Calu3 (cell line): ENCODE data around the gene ACTA2. TPM values are rescaled to one million over a fixed set of nuclear protein-coding genes. Genes with fewer than 3 reads are reported as not detected.

Experiments
- BruUV-seq: library from RNA; stranded (reverse); fragments of 400-500 nt; replicated peaks from 2 replicates; lab custom pipeline; 2021; lab: Mats Ljungman, UMichigan
- CTCF ChIA-PET: fragments of 300-600 bp; sonication (Branson Sonifier 250); formaldehyde crosslinking; loops from one replicate; lab custom pipeline; 2022; ENCODE audit warnings: antibody characterized with exemption; lab: Charles Lee
- DNase-seq: peaks from one replicate; pipeline ENCODE4 v3.0.0; 2022
- H3K27ac Mint-ChIP-seq: one replicate; pipeline ENCODE4 v1.8.0; 2022; ENCODE audit warnings: mixed read lengths; ENCODE audit not compliant: unreplicated experiment
- H3K27me3 Mint-ChIP-seq: one replicate; pipeline ENCODE4 v1.8.0; 2022; ENCODE audit warnings: mixed read lengths; ENCODE audit not compliant: unreplicated experiment
- H3K36me3 Mint-ChIP-seq: one replicate; pipeline ENCODE4 v1.8.0; 2022; ENCODE audit warnings: mild to moderate bottlenecking, moderate library complexity, mixed read lengths; ENCODE audit not compliant: insufficient read depth, unreplicated experiment
- H3K4me1 Mint-ChIP-seq: one replicate; pipeline ENCODE4 v1.8.0; 2022; ENCODE audit warnings: mild to moderate bottlenecking, low read depth, mixed read lengths; ENCODE audit not compliant: unreplicated experiment
- H3K4me3 Mint-ChIP-seq: one replicate; pipeline ENCODE4 v1.8.0; 2022; ENCODE audit warnings: mild to moderate bottlenecking, low read depth, moderate library complexity, mixed read lengths; ENCODE audit not compliant: unreplicated experiment
- H3K9me3 Mint-ChIP-seq: one replicate; pipeline ENCODE4 v1.8.0; 2022; ENCODE audit warnings: low read depth, mixed read lengths; ENCODE audit not compliant: unreplicated experiment
- intact Hi-C: fragments of 100-400 bp; cut with micrococcal nuclease; formaldehyde crosslinking; loops from one replicate; pipeline ENCODE4 v1.10.0; 2022; ENCODE audit not compliant: unreplicated experiment
- total RNA-seq: library from RNA; stranded (reverse); gene quantifications from 2 replicates; pipeline ENCODE4 v1.2.3, GENCODE V29; 2022
- TF ChIP-seq, protein P1 (sequence below): fragments of 200-600 bp; IDR thresholded peaks from one replicate; pipeline ENCODE4 v1.8.0; 2022; ENCODE audit warnings: antibody characterized with exemption; ENCODE audit not compliant: unreplicated experiment

Gene ACTA2
- total RNA-seq, 1 experiment from 2014 or later: 1.0 TPM

DNA sequence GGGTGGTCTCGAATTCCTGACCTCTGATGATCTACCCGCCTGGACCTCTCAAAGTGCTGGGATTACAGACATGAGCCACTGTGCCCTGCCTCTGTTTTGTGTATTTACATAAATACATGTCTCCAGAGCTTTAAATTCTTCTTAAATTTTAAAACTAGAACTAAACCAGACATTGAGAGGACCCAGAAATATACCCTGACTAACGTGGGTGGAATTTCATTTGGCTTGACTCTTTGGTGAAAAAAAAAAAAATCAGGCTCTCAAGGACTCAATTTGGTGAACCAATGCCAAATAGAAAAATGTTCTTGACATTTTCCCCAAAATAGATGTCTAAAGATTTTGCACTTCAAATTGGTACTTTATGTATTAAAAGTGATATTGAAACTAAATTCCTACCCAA lies 21.4 kb upstream of the ACTA2 start:
- Mint-ChIP-seq H3K9me3 (no peaks in the 10 kb centered on the region), H3K36me3 (peaks cover 5% of the 10 kb centered on the region), H3K4me3 (no peak overlapping the region), H3K27ac (no peak overlapping the region), H3K27me3 (no peaks in the 10 kb centered on the region), H3K4me1 (peaks cover 22% of the 10 kb centered on the region)
- TF ChIP-seq, protein P1, sequence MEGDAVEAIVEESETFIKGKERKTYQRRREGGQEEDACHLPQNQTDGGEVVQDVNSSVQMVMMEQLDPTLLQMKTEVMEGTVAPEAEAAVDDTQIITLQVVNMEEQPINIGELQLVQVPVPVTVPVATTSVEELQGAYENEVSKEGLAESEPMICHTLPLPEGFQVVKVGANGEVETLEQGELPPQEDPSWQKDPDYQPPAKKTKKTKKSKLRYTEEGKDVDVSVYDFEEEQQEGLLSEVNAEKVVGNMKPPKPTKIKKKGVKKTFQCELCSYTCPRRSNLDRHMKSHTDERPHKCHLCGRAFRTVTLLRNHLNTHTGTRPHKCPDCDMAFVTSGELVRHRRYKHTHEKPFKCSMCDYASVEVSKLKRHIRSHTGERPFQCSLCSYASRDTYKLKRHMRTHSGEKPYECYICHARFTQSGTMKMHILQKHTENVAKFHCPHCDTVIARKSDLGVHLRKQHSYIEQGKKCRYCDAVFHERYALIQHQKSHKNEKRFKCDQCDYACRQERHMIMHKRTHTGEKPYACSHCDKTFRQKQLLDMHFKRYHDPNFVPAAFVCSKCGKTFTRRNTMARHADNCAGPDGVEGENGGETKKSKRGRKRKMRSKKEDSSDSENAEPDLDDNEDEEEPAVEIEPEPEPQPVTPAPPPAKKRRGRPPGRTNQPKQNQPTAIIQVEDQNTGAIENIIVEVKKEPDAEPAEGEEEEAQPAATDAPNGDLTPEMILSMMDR: no peak
- intact Hi-C loops: no loop called here
- no TSS peak for BruUV-seq
- CTCF ChIA-PET: interaction anchor here (0.7 kb wide), 1 partner anchor 189 kb away, joined by 3 read pairs; no protein-coding TSS in a partner anchor
- no peak for DNase-seq

DNA sequence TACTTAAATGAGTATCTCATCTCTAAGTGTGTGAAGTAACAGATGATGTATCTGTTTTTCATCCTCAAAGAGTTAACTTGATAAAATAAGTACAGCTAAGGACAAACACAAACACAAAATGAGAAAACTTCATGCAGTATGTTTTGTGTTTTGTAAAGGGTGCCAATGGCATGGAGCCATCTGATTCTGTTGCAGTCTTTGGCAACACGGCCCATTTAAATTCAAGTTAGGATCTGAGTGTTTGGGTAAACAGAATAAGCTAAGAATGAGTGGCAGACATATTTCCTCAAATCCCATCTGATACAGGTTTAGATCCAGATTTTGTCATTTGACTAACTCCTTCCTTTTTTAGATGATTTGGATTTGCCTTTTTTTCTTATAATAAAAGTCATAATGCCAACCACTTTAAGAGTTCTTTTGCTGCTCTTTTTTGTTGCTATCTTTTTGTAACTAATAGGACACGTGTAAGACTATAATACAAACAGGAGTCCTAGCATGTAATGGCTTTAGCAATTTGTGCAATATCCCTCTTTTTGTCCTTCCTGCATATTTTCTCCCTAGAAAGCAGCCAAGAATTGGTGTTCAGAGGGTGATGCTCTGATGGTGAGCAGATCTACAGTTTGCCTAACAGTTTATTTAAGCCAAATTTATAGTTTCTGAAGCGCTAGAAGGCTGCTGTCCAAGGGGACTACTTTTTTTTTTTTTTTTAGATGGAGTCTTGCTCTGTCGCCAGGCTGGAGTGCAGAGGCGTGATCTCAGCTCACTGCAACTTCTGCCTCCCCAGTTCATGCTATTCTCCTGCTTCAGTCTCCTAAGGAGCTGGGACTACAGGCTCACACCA lies 18.9 kb upstream of the ACTA2 start:
- no peak for DNase-seq
- intact Hi-C loops: no loop called here
- CTCF ChIA-PET: no interaction called here
- Mint-ChIP-seq H3K4me1 (peaks cover 22% of the 10 kb centered on the region), H3K27me3 (no peaks in the 10 kb centered on the region), H3K4me3 (no peak overlapping the region), H3K36me3 (peaks cover 5% of the 10 kb centered on the region), H3K27ac (no peak overlapping the region), H3K9me3 (no peaks in the 10 kb centered on the region)
- TF ChIP-seq, protein P1: no peak
- BruUV-seq: no TSS peak

DNA sequence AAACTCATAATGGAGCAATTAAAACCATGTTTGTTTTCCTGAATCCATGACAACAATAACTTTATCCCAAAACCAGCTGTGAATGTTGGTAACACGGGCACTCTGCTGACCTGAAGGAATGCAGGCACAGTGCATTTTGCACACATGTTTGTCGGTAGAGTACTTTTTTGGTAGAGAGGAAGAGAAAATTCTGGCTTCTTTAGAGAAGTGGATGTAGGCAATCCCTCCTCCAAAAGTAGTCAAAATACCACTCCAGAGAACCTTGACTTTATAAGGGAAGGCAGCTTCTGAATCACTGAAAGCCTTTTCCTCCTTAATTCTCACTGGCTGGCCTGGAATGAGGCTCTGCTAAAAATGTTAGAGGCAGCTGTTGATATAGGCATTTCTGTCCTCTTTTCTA lies 15.8 kb upstream of the ACTA2 start:
- Mint-ChIP-seq H3K4me1 (peaks cover 14% of the 10 kb centered on the region), H3K36me3 (no peaks in the 10 kb centered on the region), H3K27me3 (no peaks in the 10 kb centered on the region), H3K4me3 (no peak overlapping the region), H3K27ac (no peak overlapping the region), H3K9me3 (no peaks in the 10 kb centered on the region)
- BruUV-seq: no TSS peak
- TF ChIP-seq, protein P1: no peak
- DNase-seq: no peak
- CTCF ChIA-PET: no interaction called here
- intact Hi-C loops: no loop called here

DNA sequence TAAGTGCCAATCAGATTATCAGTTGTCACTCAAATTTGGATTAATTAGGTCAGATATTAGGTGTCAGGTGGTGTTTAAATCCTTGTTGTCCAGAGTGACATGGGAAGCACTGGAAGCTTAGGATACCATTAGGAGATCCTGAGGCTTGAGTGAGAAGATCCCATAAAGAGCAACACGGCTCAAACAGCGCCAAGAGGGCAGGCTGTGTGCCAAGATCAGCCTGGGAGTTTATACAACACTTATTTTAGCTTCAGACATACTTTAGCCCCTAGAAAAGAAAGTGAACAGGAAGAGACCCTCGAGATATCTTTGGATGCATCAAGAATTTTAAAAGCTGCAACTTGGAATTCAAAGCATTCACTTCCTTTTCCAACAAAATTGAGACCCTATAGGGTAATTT lies 14.2 kb upstream of the ACTA2 start:
- no peak overlapping the region for H3K4me3 Mint-ChIP-seq
- H3K4me1 Mint-ChIP-seq: peaks cover under 1% of the 10 kb centered on the region
- H3K9me3 Mint-ChIP-seq: no peaks in the 10 kb centered on the region
- H3K27me3 Mint-ChIP-seq: no peaks in the 10 kb centered on the region
- no peaks in the 10 kb centered on the region for H3K36me3 Mint-ChIP-seq
- DNase-seq: no peak
- TF ChIP-seq, protein P1: no peak
- H3K27ac Mint-ChIP-seq: no peak overlapping the region
- no TSS peak for BruUV-seq
- intact Hi-C loops: no loop called here
- CTCF ChIA-PET: no interaction called here
